Stimulated activated CD8-positive, alpha-beta memory T cell treated with anti-CD3 and anti-CD28 coated beads, Interleukin-12 subunit alpha, Interleukin-12 subunit beta, amount 100 ng/mL, for 24 hours (primary cell): Measurements from ENCODE around the gene LIPC.

Source experiments
- DNase-seq: peaks from one replicate; pipeline ENCODE4 v3.0.0-alpha.2; 2020; ENCODE audit errors: extremely low read depth

LIPC gene

GRCh38 chr15:58406811-58407210 is 25.0 kb upstream of the LIPC start:
- DNase-seq, result no peak

- DNase-seq, result no peak
These were observed 24.5 kb upstream of the LIPC start for GRCh38 chr15:58407236-58407775.

- no peak for DNase-seq
These were observed 24.0 kb upstream of the LIPC start for GRCh38 chr15:58407778-58408177.

- DNase-seq, result no peak
These were observed 21.9 kb upstream of the LIPC start for GRCh38 chr15:58409861-58410260.

GRCh38 chr15:58410353-58410752 is 21.4 kb upstream of the LIPC start:
- no peak for DNase-seq

DNA sequence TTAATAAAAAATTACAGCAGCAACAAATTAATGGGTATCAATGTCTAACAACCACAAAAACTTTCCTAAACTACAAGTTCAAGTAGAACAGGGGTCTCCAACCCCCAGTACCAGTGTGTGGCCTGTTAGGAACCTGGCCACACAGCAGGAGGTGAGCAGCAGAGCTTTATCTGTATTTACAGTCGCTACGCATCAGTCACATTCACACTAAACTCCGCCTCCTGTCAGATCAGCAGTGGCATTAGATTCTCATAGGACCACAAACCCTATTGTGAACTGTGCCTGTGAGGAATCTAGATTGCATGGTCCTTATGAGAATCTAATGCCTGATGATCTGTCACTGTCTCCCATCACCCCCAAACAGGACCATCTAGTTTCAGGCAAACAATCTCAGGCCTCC is 18.5 kb upstream of the LIPC start:
- no peak for DNase-seq

- DNase-seq, result no peak
These were observed 16.2 kb upstream of the LIPC start for GRCh38 chr15:58415636-58416035.

- no peak for DNase-seq
These were observed 14.8 kb upstream of the LIPC start for GRCh38 chr15:58416963-58417362.

DNA sequence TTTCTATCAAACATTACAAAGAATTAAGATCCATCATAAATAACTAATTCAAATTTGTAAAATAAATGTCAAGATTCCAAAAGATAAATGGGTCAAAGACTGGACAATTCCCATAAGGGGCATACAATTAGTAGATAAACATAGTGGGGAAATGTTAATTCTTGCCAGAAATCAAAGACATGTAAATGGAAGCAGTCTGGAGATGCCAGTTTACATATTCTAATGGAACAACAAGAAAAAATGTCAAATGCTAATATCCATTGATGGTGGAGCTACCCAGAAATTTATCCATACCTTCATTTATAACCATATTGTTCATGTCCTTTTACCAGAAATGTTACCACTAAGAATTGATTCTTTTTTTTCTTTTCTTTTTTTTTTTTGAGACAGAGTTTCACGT is 13.7 kb upstream of the LIPC start:
- no peak for DNase-seq

DNA sequence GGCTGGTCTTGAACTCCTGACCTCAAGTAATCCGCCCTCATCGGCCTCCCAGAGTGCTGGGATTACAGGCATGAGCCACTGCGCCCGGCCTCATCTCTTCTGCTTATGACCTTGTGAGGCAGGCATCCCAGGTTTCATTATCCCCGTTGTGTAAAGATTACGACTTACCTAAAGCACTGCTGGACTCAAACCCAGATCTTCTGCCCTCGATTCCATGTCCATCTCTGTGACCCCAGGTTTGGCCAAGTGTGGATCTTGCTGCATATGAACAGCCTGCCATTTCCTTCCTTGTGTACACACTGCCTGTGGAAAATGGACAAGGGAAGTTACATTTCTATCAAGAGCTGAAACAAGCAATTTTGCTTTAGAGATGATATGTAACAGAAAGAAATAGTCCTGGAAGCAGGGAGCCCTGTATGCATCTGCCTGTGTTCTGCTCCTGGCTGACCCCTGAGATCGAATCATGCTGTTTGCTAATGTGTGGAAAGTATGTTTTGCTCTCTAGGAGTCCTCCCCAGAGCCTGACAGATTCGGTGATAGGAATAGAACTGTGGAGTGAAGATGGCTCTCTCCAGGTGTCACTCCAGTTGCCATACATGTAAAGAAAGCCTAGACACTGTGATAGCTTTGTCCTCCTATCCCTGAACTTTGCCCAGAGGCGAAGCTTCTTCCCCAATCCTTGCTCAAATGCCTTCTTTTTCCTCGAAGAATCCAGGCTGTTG is 11.8 kb upstream of the LIPC start:
- DNase-seq, result no peak

DNA sequence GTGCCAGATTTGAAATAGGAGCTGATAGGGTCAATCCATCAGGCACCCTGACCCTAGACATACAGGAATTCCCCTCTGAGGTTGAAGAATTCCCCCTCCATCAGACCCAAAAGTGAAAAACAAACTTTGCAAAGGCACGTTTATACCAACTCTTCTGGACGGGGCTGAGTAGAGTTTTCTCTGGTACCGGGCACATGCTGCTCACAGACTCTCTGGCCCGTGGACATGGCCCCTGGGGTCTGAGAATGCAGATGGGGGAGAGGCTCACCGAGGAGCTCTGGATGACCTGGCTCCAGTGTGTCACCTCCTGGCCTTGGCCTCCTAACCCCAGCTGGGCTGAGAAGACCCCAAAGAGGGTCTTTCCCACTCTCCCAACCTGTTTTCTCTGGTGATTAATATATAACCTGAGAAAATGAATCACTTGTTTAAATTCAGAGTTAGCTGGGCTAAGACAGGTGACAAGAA is 11.2 kb upstream of the LIPC start:
- no peak for DNase-seq

DNA sequence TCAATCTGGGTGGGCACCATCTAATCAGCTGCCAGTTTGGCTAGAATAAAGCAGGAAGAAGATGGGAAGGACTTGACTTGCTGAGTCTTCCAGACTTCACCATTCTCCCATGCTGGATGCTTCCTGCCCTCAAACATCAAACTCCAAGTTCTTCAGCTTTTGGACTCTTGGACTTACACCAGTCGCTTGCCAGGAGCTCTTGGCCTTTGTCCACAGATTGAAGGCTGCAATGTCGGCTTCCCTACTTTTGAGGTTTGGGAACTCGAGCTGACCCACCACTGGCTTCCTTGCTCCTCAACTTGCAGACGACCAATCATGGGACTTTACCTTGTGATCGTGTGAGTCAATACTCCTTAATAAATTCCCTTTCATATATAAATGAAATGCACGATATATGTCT is 8.6 kb upstream of the LIPC start:
- DNase-seq, result no peak

- no peak for DNase-seq
These were observed 7.8 kb upstream of the LIPC start for GRCh38 chr15:58423831-58424608.

GRCh38 chr15:58424722-58425121 is 7.1 kb upstream of the LIPC start:
- DNase-seq, result no peak

GRCh38 chr15:58425185-58425584 is 6.6 kb upstream of the LIPC start:
- DNase-seq, result no peak

GRCh38 chr15:58425834-58426233 is 6.0 kb upstream of the LIPC start:
- DNase-seq, result no peak

DNA sequence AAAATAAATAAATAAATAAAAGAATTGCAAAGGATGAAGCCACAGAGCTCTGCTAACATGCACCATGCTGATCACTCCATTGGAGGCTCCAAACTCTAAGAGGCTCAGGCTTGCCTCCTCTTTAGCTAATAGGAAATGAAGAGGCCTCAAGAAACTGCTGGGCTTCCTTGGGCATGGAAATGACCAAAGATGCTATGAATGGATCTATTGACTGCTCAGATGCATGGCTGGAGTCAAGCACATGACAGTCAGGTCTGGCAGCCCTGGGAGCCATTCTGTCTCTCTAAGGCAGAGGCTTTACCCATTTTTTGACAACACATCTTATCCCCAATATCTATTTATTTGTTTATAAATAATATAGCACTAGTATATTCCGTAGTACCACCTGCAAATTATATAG is 5.3 kb upstream of the LIPC start:
- no peak for DNase-seq

- no peak for DNase-seq
These were observed 3.8 kb upstream of the LIPC start for GRCh38 chr15:58427987-58428386.

- no peak for DNase-seq
These were observed 1.5 kb upstream of the LIPC start for GRCh38 chr15:58430224-58430787.

DNA sequence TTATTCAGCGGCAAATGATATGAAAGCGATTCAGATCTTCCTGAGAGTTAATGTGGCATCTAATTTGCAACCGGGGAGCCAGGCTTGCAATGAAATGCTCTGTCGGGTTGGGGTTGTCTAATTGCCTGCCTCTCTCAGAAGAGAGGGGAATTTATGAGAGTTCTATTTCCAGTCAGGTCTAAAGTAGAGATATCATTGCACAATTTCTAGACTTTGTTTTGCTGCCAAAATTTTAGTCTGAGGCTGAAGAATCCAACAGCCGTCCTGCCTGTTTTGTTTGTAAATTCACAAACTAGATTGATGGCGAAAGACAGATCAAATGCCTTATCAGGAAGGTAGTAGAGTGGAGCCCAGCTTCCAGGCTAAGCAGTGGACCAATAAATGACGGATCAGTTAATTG is 610 bp downstream of the LIPC start:
- no peak for DNase-seq

DNA sequence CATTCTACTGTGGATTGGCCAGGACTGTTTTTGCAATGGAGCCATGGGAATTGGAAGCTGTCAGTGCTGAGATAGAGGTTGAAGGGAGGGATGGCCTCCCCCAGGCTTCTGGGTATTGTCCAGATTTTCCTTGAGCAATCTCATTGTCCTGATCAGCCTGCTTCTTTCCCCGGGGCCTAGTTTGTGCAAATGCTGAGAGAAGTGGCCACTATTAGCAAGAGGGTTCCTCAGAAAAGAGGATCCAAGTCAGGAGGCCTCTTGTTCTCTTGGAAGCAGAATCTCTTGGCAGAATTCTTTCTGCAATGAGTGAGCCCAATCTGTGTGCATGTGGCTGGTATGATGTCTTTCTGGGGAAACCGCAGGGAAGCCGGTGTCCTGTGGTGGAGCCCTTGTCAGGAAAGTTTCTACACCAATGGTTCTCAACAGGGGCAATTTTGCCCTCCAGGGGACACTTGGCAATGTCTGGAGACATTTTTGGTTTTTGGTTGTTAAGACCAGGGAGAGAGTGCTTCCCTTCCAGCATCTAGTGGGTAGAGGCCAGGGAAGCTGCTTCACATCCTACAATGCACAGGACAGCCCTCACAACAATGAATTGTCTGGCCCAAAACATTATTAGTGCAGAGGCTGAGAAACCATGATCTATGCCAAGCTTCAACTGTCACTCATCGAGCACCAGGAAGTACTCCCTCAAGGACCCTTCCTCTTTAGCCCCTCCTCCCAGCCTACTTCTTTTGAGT is 2.0 kb downstream of the LIPC start:
- DNase-seq, result no peak

- DNase-seq, result no peak
These were observed 2.6 kb downstream of the LIPC start for GRCh38 chr15:58434334-58434875.
